NCI-H1092 (cell line): ENCODE results near the gene PLAAT3.
A peak's percentile ranks its signal among the peaks of the same experiment; 100 is the strongest.
"Not testable (repeated sequence)": the region's sequence is repeated elsewhere in the genome, so short reads cannot be mapped to it uniquely, and the experiment has no call there.

Experiments used
- DNase-seq: peaks from one replicate; lab custom pipeline; 2025; lab: John Stamatoyannopoulos, UW

Gene PLAAT3

GRCh38 chr11:63537293-63538101 lies 76.7 kb downstream of the PLAAT3 start:
- DNase-seq = peak; percentile 93

DNA sequence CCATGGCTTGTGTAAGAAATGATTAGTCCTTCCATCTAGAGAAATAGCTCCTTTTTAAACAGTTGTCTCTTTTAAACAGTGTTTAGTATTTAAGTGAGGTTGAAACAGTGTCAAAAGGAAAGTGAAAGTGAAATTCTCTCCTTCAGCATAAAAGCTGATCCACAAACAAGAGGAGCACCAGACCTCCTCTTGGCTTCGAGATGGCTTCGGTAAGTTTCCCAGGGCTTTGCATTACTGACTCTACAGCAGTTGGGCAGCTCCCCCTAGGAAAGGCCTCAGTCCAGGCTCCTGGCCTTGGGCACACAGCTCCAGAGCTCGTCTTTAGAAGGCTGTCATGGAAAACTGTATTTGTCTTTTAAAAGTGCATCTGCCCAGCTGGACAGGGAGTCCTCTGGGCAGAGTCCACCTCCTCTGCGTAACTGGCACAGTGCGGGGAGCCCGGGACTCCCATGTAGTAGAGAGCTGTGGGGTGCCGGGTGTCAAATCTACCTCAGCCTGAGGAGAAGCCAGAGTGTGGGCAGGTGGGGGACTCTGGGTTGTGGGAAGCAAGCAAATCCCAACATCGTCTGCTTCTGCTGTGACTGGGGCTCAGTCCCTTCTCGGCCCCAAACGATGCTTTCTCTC lies 77.5 kb downstream of the PLAAT3 start, which contains the start of gene PLAAT4:
PLAAT4 (plus strand) TSS at position 140 of the 624 bp plus-strand sequence; CDS start at position 201, 61 bp downstream.
- DNase-seq = peak; percentile 60

GRCh38 chr11:63535734-63536133 lies 78.5 kb downstream of the PLAAT3 start:
- no peak for DNase-seq

GRCh38 chr11:63534895-63535461 lies 79.3 kb downstream of the PLAAT3 start:
- DNase-seq = no peak

- no peak for DNase-seq
Observed at GRCh38 chr11:63534076-63534475, 80.2 kb downstream of the PLAAT3 start.

- DNase-seq = no peak
Observed at GRCh38 chr11:63532799-63533475, 81.3 kb downstream of the PLAAT3 start.

GRCh38 chr11:63532117-63532516 lies 82.1 kb downstream of the PLAAT3 start:
- no peak for DNase-seq

DNA sequence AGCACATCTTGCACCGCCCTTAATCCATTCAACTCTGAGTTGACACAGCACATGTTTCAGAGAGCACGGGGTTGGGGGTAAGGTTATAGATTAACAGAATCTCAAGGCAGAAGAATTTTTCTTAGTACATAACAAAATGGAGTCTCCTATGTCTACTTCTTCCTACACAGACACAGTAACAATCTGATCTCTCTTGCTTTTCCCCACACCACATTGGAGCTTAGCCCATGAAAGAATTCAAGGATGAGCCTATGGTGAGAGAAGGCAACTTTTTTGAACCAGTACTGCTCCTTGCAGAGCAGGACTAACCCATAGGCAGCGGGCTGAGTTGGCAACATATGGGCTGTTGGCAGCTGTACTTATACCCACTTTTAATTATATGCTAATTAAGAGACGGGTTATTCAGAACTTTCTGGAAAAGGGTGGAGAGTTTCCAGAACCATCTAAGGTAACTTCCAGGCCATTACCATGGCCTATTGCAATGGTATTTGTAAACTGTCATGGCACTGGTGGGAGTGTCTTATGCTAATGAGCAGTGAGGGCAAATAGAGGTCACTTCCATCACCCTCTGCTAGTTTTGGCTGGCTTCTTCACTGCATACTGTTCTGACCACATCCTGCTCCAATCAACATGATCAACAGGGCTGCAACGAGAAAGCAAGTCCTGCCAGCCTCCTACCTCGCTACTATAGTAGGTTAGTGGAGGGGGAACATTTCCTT lies 83.0 kb downstream of the PLAAT3 start:
- not testable (repeated sequence) for DNase-seq

DNA sequence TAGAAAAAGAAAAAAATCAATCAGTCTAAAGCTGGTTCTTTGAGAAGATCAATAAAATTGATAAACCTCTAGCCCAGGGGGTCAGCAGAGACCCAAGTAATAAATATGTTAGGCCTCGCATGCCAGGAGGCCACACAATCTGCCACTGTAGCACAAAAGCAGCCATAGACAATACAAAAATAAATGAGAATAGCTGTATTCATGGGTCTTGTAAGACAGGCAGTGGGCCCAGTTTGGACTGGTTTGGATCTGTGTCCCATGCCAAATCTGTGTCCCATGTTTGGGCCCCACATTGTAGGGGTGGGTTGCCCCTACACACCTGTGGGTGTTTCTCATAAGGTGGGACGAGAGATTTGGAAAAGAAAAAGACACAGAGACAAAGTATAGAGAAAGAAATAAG lies 84.2 kb downstream of the PLAAT3 start:
- DNase-seq = no peak

- not testable (repeated sequence) for DNase-seq
Observed at GRCh38 chr11:63529373-63529772, 84.9 kb downstream of the PLAAT3 start.

GRCh38 chr11:63528729-63529278 lies 85.4 kb downstream of the PLAAT3 start:
- DNase-seq = not testable (repeated sequence)

GRCh38 chr11:63528156-63528555 lies 86.1 kb downstream of the PLAAT3 start:
- not testable (repeated sequence) for DNase-seq

DNA sequence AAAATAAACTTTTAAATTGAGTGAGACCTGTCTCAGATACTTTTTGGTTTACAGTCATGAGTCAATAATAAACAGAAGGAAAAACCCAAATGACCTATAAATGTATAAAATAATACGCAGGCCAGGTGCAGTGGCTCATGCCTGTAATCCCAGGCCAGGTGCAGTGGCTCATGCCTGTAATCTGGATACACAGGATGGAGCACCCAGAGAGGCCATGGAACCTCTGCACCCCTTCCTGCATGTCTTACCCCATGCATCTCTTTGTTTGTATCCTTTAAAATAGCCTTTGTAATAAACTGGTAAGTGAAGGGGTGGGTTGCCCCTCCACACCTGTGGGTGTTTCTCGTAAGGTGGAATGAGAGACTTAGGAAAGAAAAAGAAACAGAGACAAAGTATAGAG lies 86.6 kb downstream of the PLAAT3 start:
- DNase-seq = no peak
